Peyer's patch (tissue), 4 donors: ENCODE data around the gene BAK1.

Experiments
- CTCF ChIP-seq, 6 experiments: fragments of 450-650 bp in 4 of 6; fragments of 200-600 bp in 2 of 6; sonication (generic) in 1 of 6; IDR thresholded peaks; one replicate each; pipeline ENCODE4 v1.5.1; 2017 to 2019; ENCODE audit warnings: antibody characterized with exemption in 6 of 6, mild to moderate bottlenecking in 3 of 6, moderate library complexity in 1 of 6
- POLR2A ChIP-seq, 2 donors: fragments of 450-650 bp; IDR thresholded peaks; one replicate each; pipeline ENCODE4 v1.5.1; 2017; ENCODE audit warnings: antibody characterized with exemption in 2 of 2, mild to moderate bottlenecking in 2 of 2, moderate library complexity in 2 of 2

DNA sequence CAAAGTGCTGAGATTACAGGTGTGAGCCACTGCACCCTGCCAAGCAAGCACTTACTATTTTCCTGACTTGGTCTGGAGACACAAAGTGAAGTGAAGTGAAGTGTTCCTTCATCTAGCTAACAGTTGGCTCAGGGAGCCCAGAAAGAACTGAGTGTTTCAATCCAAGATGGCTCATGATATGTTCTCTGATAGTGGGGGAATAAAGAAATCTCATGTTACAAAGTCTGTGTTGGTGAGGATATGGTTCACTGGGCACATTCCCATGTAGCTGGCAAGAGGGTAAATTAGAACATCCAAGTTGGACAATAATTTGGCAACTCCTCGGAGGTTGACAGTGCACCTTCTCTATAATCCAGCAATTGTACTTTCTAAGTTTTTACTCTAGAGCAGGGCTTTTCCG lies 36.0 kb upstream of the BAK1 start:
- TF ChIP-seq POLR2A (IDR thresholded peaks at IDR 0.05) (no peak), CTCF (IDR thresholded peaks at IDR 0.05) (no peak)
